Tongue (tissue), 2 donors: ENCODE data around the gene PREB. TPM values are rescaled to one million over a fixed set of nuclear protein-coding genes. Genes with fewer than 3 reads are reported as not detected.
"Not testable (repeated sequence)": the region's sequence is repeated elsewhere in the genome, so short reads cannot be mapped to it uniquely, and the experiment has no call there.

Experiments
- DNase-seq: peaks from one replicate; pipeline ENCODE4 v3.0.0-alpha.2; 2015
- total RNA-seq: library from RNA; depleted of rRNA; stranded (reverse); fragments of >200 nt; gene quantifications from one replicate; pipeline ENCODE4 v1.2.3, GENCODE V29; 2014

PREB gene, protein sequence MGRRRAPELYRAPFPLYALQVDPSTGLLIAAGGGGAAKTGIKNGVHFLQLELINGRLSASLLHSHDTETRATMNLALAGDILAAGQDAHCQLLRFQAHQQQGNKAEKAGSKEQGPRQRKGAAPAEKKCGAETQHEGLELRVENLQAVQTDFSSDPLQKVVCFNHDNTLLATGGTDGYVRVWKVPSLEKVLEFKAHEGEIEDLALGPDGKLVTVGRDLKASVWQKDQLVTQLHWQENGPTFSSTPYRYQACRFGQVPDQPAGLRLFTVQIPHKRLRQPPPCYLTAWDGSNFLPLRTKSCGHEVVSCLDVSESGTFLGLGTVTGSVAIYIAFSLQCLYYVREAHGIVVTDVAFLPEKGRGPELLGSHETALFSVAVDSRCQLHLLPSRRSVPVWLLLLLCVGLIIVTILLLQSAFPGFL
- total RNA-seq: 52.6 TPM

DNA sequence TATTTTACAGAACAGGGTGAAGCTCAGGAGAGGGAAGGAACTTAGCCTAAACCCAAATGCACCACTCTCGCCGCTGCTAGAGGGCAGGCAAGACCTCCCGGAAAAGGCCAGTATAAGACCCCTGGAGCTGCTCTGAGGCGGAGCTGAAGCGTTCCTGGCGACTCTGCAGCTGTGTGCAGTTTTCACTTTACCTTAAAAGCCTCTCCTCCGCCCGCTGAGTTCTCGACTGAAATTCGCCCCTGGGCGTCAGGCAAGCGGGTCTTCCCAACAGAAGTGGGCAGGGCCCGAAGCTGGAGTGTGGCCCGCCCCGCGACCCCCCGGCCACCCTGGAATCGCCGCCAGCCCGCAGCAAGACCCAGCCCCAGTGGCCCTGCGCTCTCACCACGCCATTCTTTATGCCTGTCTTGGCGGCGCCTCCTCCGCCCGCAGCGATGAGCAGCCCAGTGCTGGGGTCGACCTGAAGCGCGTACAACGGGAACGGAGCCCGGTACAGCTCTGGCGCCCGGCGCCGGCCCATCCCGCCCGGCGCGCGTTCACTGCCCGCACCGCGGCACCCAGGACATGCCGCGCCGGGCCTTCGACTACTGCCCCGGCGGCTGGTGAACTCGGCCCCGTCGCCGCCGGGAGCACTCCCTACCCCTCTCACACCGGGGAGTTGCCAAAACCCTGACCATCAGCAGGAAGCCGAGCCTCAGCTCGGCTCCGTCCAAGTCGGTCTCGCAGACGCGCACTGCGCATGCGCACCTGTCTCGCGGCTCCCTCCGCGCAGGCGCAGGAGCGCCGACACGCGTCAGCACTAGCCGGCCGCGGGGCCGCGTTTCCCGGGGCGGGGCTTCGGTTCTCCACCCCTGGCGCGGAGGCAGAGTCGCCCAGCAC is at the start of gene PREB:
Gene PREB, minus strand, starts transcription at position 732 of the 876 bp plus-strand sequence. Its CDS starts 215 bp downstream, at position 517.
- peak; percentile 99 for DNase-seq

GRCh38 chr2:27184115-27184514 is 49.7 kb upstream of the PREB start:
- DNase-seq: no peak

GRCh38 chr2:27182346-27182745 is 47.9 kb upstream of the PREB start:
- no peak for DNase-seq

- no peak for DNase-seq
Measured at GRCh38 chr2:27179344-27180000, 45.0 kb upstream of the PREB start.

DNA sequence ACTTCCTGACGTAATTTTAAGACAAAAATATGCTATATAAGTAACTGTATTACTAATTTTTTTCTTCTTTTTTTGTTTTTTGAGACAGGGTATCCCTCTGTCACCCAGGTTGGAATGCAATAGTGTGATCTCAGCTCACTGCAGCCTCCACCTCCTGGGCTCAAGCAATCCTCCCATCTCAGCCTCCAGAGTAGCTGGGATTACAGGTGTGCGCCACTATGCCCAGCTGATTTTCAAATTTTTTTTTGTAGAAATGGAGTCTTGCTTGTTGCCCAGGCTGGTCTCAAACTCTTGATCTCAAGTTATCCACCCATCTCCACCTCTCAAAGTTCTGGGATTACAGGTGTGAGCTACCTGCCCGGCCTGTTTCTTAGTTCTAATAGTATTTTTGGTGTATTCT is 44.0 kb upstream of the PREB start:
- no peak for DNase-seq

- DNase-seq: no peak
Measured at GRCh38 chr2:27177441-27178351, 43.3 kb upstream of the PREB start.

DNA sequence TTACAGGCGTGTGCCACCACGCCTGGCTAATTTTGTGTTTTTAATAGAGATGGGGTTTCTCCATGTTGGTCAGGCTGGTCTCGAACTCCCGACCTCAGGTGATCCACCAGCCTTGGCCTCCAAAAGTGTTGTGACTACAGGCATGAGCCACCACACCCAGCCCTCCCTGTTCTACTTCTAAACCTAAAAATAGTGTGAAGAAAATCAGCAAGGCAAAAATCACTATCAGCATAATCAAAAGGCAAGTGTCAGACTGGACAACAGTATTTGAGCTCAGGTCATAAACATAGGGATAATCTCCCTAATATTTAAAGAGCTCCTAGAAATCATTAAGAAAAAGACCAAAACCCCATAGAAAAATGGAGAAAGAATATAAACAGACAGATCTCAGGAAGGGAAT is 41.3 kb upstream of the PREB start:
- DNase-seq: not testable (repeated sequence)

- DNase-seq: no peak
Measured at GRCh38 chr2:27175330-27175729, 40.9 kb upstream of the PREB start.

- no peak for DNase-seq
Measured at GRCh38 chr2:27174638-27175037, 40.2 kb upstream of the PREB start.

- no peak for DNase-seq
Measured at GRCh38 chr2:27171351-27171848, 37.0 kb upstream of the PREB start.

GRCh38 chr2:27170581-27171337 is 36.3 kb upstream of the PREB start:
- no peak for DNase-seq

DNA sequence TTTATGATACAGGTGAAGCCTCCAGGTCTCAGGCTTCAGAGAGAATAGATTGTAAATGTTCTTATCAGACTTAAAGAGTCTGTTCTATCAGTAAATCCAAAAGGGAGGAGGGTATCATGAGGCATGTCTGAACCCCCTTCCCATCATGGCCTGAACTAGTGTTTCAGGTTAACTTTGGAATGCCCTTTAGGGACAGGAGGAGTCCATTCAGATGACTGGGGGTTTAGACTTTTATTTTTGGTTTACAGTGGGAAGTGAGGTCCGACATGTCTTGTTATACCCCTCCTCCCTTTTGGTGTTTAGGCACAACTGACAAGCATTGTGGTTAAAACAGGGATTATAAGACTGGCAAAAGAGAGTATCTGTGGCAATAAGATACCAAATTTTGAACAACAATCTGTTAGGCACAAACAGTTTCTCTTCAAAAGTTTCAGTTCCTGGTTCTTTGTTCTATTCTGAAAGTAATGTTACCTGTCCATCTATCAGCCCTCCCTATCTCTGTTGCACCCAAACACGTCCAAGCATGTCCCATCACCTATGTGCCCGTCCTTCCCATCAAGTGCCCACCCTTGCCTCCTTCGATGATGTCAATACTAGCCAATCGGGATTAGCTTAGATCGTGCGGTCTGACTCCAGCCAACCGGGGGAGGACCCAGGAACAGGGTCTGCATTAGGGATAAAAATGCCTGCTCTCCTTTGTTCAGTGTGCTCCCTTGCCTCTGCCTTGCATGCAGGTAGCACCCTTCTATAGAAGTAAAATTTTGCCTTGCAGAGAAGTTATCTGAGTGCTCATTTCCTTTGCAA is 30.7 kb upstream of the PREB start:
- DNase-seq: no peak

DNA sequence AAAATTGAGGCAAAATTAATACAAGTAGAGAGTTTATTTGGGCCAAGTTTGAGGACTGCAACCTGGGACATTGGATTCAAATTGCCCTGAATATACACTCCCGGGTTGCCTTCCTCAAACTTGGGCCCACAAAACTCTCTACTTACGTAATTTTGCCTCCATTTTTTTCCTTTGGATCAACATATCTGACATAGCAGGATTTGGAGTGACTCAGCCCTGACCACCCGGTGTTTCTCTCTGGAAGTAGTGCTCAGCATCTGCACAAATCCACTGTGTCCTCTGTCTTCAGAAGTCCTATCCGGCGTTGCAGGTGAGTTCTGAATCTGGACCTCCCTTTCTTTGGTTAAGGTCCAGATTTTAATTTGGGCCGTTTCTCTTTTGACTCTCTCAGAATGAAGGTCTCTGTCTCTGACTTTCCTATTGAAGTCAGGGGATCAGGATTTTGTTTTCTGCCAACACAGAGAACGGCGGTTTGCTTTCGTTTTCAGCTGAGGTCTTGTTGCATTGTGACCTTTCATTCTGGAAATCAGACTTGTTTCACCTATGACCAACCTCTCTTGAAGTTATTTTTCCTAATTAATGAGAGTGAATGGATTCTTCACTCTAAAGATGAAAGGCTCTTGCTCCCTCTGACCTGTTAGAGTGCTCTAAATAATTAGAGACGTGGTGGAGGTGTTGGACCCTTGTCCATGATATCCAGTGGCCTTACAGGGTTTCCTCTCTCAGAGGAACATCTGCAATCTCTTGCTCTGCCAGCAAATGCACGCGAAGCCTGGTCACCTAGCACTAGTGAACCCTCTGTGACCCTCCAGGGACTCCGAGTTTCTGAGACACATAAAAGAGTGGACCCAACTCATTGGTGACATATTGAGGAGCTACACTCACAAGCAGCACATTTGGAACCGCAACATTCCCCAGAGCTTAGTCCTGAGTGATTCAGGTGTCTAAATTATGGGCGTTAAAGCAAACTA is 28.0 kb upstream of the PREB start:
- DNase-seq: no peak

DNA sequence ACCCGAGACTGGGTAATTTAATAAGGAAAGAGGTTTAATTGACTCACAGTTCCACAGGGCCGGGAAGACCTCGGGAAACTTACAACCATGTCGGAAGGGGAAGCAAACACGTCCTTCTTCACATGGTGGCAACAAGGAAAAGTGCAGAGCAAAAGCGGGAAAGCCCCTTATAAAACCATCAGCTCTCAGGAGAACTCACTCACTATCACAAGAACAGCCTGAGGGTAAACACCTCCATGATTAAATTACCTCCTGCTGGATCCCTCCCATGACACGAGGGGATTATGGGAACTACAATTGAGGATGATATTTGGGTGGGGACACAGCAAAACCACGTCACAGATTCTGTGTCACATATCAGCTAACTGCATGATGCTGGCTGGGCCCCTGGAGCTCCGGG is 25.8 kb upstream of the PREB start:
- DNase-seq: no peak

GRCh38 chr2:27159271-27159670 is 24.8 kb upstream of the PREB start:
- DNase-seq: no peak

- DNase-seq: no peak
Measured at GRCh38 chr2:27158468-27158867, 24.0 kb upstream of the PREB start.

DNA sequence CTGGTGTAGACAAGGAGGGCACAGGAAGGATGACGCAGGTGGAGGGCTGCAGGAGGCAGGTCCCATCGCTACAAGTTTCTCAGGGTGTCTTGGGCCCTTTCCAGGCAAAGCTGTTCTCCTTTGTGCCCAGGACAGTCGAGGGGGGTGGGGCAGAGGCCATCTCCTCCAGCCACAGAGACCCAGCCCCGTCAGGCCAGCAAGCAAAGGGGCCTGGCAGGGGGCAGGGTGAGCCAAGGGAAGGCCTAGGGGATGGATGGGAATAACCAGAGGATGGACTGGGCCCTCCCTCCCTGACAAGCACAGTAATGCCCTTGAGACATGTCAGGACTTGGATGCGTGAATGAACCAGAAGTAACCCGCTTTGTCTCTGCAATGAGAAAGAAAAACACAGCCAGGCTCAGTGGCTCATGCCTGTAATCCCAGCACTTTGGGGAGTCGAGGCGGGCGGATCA is 20.7 kb upstream of the PREB start:
- no peak for DNase-seq

- no peak for DNase-seq
Measured at GRCh38 chr2:27154488-27154887, 20.1 kb upstream of the PREB start.
